8988T (cell line): ENCODE data around the gene C14orf93.
A peak's percentile ranks its signal among the peaks of the same experiment; 100 is the strongest.

ENCODE experiments used
- DNase-seq: peaks from one replicate; pipeline ENCODE4 v3.0.0; 2011

The C14orf93 gene, protein sequence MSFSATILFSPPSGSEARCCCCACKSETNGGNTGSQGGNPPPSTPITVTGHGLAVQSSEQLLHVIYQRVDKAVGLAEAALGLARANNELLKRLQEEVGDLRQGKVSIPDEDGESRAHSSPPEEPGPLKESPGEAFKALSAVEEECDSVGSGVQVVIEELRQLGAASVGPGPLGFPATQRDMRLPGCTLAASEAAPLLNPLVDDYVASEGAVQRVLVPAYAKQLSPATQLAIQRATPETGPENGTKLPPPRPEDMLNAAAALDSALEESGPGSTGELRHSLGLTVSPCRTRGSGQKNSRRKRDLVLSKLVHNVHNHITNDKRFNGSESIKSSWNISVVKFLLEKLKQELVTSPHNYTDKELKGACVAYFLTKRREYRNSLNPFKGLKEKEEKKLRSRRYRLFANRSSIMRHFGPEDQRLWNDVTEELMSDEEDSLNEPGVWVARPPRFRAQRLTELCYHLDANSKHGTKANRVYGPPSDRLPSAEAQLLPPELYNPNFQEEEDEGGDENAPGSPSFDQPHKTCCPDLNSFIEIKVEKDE

DNA sequence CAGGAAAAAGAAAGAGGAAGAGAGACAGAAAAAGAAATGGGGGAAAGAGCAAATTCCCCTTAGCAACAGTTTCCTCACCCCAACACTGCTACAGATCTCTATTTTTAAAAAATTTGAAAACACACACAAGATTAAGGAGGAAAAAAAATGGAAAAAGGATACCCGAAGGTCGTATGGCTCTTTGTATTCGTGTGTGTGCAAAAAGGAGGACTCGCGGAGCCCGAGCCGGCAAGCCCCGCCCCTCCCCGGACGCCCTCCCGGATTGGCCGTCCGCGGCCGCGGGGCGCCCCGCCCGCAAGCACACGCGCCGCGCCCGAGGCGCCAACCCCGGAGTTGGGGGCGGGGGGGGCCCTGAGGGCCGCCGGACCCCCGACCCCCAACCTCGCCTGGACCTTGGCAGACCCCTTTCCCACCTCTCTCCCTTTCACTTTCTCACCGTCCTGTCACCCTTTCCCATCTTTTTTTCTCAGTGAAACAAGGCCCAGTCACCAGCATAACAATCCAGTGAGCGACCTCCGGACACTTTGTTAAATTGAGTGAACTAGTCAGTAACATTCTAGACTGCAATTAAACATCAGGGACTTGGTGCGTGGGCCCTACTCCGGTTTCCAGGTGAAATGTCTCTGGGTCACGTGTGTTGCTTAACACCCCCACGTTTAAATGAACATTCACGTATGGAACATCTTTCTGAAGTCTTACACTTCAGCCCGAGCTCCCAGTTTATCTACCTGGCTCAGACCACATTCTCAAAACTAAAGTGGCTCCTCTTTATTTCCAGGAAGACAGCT, at the start of gene C14orf93:
TSS of gene C14orf93 (minus strand) at position 205 of the 788 bp plus-strand sequence. CDS start 11,120 bp downstream, outside the sequence.
- peak; percentile 48 for DNase-seq

DNA sequence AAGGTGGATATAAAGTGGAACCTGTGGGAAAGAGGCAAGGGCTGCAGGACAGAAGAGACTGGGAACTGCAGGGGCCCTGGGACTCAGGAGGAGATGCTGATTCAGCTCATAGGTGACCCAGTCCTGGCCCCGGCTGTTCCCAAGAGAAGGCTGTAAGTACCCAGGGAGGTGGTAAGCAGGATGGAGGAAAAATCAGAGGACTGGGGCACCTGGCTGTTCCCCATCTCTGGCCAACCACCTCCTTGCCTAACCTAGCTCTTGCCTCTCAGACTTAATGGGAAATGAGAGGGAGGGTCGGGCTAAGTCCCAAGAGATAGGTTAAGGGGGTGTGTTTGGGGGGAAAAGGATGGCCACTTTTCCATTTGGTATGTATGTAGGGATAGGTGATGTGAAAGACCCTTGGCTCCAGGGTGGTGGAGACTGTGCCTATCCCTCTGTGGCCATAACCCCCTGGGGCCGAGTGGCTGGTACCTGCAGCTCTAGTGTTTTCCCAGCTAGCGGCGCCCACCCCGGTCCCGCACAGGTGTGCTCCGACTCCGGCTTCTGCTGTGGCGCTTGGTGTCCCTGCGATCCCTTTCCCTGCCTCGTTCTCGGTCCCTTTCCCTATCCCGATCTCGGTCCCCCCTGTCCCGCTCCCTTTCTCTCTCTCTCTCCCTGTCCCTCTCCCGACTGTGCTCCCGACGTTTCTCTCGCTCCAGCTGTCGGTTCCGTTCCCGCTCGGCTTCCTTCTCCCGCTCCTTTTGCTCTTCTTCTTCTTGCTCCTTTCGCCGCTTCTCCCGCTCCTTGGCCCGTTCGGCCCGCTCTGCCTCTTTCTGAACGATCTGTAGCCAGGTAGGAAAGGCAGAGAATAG, 48.9 kb upstream of the C14orf93 start:
- DNase-seq: no peak

DNA sequence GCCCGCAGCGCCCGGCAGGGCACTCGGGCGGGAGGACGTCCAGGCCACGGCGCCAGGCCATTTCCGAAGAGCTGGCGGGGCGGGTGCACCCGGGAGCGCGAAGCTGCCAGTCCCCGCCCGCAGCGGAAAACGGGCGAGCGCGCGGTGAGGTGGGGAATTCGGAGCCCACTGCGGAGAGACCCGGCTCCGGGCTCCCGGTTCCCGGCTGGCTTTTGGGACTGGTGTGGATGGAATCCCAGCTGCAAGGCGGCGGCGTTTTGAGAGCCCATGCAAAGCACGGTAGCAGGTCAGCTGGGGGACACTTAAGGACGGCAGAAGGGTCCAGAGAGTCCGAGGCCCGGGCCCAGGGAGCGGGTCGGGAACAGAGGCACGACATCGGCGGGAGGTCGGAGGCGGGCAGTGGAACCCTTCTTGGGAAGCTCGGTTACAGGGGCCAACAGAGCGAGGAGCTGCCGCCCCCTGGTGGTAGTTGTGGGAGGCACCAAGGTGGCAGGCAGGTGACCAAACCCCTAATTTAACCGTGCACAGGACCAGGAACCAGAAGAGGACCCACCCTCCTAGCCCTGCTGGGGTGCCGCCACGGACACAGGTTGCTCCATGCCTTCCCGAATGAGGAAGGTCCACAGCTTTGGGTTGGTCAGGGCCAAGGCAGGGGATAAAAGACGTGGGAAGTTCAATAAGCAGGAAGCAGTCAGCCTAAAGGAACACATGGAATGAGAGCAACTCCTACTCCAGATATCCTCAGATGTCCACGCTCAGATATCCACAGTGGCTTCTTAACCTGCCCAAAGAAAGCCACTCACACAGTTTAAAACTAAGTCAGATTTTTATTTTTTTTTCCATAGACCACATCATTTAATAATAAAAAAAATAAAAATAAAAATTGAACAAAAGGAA, 48.1 kb upstream of the C14orf93 start:
- DNase-seq: peak; percentile 87

DNA sequence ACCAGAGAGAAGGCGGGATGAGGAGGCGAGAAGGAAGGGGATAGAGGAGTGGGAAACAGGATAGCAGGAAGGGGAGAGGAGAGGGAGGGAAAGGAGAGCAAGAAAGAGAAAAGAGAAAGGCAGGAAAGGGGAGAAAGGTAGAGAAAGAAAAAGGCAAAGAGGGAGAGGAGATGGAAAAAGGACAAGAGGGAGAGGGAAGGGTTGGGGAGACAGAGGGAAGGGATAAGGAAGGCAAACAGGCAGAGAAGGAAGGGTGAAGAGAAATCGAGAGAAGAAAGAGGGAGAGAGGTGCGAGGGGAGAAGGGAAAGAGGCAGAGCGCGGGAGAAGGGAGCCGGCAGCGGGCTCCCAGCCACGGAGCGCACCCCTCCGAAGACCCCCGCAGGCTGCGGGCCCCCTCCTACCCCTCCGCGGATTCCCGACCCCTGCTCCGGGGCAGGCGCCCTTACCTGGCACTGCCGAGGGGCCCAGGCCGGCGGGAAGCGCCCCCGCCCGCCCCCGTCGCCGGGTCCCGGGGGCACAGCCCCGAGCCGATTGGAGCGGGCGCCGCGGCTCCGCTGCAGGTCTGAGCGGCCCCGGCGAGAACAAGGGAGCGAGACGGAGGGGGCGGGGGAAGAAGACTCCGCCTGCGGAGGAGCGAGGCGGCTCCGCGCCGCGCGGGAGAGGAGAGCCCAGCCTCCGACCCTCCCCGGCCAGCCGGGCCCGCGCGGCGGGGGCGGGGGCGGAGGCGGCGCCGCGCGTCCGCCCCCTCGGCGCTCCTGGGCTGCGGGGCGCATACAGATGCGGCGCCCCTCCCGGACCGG, 47.2 kb upstream of the C14orf93 start, which contains the start of gene CDH24:
TSS of gene CDH24 (minus strand) at position 565 of the 801 bp plus-strand sequence. CDS start 1,787 bp downstream, outside the sequence.
- peak; percentile 71 for DNase-seq

DNA sequence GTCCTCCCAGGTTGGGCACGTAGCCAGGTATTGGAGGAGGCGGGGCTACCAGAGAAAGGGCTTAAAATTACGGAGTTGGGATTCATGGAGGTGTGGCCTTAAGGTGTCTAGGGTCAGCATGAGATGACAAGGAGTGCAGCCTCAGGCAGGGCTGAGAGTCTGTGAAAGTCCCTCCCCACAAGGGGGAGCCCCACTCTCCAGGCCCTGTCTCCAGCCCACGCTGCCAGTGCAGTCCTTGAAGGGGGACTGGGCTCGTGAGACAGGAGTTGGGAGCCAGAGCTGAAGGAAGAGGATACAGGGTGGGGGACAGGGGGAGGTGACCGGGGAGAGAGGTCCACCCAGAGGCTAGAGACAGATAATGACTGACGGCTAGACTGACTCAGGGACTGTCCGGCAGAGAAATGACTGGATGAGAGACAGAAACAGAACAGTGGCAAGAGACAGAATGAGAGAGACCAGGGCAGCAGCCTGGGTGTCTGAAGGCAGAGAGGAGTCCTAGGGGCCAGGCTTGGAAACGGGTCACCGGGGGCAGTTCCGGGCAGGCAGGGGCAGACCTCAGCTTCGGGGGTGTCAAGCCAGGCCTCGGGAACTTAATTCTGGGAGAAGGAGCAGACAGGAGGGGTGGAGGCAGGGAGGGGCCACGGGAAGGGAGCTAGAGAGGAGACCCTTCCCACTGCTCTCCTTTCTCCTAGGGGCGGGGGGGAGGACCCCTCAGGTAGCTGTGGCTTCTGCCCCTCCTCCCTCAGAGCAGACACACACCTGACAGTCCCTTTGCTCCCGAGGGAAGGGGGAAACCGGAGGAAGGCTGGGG, 46.4 kb upstream of the C14orf93 start:
- DNase-seq: peak; percentile 89

DNA sequence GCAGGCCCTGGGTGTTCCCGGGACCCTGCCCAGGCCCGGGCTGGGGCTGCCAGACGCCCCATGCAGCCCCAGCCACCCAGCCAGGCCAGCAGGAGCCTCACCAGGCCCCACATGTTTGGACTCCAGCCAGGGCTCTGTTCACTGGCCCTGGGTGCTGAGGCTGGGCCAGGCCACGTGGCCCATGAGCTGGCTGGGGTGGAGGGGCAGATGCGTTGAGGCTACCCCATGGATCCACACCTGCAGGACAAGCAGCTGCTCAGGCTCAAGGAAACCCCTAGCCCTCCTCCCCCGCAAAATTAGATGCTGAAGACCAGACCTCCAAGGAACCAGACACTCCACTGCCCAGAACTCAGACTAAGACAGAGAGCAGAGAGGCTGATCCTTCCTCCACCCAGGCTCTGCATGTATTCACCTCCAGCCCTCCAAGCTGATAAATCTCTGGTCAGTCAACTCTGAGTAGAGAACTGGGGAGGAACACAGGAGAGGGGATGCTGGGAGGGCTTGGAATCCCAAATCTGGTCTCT, 45.7 kb upstream of the C14orf93 start:
- no peak for DNase-seq

DNA sequence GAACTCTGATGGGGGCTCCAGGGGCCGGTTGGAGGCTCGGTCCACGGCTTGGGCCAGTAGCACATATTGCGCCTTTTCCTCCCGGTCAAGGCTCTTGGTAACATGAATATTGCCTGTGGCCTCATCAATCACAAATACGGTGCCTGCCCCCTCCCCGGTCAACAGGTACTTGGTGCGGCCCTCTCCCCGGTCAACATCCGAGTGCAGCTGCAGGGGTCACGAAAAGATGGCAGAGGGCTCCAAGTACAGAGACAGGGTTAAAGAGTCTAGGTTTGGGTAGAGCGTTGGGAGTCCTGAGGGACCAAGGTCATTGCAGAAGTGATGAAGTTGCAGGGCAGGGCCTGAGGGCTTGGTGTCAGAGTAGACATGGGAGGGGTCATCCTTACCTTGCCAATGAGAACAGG, 45.2 kb upstream of the C14orf93 start:
- no peak for DNase-seq

DNA sequence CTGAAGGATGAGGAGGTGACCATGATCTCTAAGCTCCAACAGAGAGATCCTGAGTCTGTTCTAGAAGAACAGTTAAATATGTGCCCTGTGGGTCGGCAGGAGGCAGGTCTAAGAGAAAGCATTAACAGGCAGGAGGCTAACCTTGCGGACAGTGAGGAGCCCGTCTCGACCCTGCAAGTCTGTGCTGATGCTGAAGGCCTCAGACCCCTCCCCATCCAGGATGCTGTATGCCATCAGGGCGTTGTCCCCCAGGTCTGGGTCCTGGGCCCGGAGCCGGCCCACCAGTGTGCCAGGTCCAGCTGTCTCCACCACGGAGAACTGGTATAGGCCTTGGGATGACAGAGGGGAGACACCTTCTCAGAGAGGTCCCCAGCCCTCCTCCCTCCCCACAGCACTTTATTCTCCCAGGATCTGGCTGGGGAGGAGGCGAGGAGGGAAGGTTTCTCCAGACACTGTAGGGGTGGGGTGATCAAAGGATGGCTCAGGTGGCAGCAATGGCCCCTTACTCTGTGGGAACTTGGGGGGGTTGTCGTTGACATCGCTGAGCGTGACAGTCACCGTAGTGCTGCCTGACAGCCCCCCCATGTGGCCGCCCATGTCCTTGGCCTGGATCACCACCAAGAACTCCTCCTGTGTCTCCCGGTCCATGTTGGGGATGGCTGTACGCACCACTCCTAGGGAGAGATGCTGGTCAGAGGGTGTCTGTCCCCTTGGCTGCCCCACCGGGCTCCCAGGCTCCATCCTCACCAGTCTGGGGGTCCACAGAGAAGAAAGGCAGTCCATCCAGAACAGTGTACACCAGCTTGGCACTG, 44.3 kb upstream of the C14orf93 start:
- peak; percentile 73 for DNase-seq

DNA sequence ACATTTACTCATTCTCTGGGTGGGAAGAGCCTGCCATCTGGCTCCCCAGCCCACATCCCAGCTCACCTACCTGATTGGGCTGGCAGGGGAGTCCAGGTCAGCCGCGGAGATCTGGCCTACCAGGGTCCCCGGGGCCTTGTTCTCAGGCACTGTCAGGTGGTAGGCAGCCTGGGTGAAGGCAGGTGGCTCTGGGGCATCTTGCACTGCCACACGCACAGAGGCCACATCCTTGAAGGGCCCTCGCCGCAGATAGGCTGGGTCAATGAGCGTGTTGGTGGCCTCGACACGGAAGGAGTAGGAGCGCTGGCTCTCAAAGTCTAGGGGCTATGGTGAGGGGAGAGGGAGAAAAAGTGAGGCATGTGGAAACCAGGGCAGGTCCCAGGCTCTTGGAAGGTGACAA, 43.5 kb upstream of the C14orf93 start:
- DNase-seq: no peak

DNA sequence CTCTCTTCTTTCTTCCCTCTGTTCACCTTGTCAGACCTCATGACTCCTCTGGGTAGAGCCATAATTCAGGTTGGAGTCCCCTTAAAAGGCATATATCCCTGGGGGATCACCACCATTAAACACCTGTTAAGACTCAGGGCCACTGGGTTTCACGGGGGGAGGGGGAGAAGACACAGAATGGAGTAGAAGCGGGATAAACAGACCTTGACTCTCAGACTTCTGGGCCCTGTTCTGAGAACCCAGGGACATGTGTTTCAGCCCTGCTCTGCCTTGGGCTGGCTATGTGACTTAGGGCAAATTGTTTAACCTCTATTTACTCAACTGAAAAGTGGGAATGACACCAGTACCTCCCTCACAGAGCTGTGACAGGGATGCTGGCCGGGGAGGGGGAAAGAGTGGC, 42.7 kb upstream of the C14orf93 start:
- no peak for DNase-seq

DNA sequence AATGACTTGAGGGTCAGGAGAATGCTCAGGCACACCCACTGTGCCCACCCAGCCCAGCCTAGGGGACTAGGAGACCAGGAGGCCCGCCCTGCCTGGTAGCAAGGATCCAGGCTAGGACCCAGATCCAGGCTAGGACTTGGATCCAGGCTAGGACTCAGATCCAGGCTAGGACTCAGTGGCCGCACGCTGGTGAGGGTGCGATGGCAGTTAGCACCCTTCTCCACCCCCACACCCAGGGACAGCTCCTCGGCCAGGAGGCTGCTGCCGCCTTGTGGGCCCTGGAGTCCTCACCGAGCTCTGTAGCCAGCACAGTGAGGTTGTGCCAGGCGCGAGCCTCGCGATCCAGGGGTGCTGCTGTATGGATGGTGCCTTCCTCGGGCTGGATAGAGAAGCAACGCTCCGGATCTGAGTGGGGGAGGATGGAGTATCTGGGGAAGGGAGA, 42.3 kb upstream of the C14orf93 start:
- DNase-seq: peak; percentile 91

DNA sequence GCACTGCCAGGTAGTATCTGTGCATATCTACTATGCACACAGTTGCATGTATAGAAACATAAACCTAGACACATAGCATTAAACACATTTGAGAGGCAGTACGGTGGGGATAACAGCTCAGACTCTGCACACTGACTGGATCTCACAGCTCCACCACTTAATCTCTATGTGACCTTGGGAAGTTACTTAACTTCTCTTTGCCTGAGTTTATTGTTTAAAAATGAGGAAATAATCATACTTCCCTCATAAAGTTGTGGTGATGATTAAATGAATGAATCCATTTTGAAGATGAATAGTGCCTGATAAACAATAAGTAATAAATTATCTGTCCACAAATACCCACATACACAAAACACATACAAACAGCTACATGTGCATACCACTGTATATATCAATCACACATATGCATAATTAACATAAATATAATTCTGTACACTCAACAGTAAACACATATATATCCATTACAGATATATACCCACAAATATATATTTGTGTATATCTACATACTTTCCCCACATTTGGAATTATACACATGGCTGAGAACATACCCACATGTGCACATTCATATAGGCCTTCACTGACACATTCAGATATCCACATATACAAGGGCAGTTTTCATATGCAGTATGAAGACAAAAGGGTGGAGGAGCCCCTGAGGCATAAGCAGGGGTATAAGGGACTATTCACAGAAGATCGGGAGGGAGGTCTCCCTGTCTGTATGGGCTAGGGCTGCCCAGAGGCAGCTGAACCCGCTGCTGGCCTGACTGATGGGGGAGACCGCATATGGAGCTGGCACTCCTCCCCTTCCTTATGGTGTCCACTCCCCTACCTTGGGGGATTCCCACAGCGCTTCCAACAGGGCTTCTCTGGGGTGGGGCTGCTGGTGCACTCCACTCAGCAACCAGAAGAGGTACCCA, 41.5 kb upstream of the C14orf93 start:
- no peak for DNase-seq

DNA sequence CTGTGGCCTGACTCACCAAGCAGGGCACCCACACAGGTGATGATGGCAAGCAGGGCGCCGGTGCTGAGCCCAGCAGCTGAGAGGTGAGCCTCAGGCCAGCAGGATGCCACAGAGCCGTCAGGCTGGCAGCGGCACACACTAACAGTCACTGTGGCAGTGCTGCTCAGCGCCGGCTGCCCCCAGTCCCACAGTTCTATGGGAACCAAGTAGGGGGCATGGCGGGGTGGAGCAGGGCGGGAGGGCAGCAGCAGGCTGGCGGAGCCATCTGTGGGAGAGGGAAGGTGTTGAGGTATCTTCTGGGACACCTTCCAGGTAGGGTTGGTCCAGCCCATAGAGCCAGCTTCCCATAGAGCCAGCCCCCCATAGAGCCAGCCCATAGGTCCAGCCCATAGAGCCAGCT, 39.1 kb upstream of the C14orf93 start:
- no peak for DNase-seq

DNA sequence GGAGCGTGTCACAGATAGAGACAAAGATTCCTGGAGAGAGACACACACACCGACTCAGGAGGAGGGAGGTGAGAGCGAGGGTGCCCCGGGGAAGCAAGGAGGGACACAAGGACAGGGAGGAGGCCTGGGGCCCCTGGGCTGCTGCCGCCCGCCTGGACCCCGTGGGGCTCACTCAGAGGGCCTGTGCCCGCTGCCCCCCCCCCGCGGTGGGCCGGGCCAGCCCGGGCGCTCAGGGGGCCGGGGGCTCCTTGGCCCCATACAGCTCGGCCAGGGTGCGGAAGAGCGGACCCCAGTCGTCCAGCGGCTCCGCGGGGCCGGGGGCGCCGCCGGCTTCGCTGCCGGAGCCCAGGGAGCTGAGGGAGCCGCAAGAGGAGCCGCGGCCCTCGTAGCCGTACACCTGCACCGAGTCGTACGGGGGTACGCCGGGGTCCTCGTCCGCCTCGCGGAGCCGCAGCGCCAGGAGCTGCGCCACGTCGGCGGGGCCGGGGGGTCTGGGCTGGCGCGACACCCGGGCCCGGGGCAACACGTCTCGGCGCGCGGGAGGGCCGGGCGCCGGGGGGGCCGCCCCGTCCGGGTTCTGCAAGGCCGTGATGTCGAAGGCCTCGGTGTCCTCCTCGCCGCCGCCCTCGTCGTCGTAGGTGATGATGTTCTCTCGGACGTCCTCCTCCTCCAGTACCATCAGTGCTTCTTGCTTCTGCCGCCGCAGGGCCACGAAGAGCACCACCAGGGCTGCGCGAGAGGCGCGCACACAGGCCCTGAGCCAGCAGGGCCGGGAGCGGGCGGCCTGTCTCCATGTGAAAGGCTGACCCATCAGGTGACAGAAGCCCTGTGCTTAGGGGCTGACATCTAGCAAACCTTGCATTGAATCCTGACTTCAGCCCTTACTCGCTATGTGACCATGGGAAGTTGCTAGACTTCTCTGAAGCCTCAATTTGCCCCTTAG, 38.1 kb upstream of the C14orf93 start:
- no peak for DNase-seq

DNA sequence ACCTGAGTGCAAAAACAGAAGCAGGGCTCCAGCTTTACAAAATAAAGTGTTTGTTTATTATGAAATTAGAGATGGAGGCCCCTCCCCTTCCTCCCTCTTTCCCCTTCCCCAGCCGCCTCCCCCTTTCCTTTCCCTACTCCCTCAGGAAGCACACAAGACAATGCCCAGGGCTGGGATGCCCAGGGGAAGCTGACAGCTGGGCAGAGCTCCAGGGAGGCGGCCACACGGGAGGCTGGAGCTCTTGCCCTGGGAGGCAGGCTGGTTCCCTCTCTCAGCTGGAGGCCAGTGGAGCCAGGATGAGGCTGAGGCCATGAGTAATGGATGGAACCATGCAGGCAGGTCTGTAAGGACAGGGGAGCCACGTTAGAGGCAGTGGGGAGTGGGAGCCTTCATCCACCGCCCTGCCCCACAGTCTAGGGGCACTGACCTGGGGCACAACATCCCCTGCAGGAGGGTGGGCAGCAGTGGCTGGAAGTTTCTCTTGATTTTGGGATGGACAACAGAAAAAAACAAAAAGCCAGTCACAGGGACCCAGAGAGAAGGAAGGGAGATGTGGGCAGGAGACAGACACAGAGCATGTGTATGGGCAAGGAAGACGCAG, 37.2 kb upstream of the C14orf93 start:
- DNase-seq: no peak
